ACHN (cell line): Measurements from ENCODE around the gene C1orf21.

ENCODE experiments used
- DNase-seq: peaks from one replicate; pipeline ENCODE4 v3.0.0-alpha.2; 2015
- in situ Hi-C: cut with HindIII; loops from 2 replicates; pipeline ENCODE4 v1.10.0; 2017; ENCODE audit warnings: low sequenced_read_pairs, low pct_ligation_motif_present, low pct_unique_long_range_greater_than_20kb

C1orf21 gene

GRCh38 chr1:184646178-184646701 lies 259.4 kb downstream of the C1orf21 start:
- in situ Hi-C loops = no loop called here
- DNase-seq = no peak

DNA sequence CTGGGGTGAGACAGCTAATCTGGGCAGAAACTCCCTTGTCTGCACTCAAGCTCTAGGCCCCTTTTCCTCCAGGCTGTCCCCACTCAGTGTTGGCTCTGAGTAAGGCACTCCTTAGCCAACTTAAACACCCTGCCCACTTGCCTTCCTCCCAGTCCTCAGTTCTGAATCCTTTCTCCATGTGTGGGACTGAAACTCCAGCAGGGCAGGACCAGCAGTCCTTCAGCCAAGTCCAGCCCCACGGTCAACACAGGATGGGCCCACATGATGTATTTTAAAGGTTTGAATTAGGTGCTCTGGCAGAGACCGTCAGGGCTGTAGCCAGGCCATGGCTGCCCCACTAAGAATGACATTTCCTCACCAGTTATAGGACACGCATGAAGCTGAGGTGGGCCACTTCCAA lies 260.0 kb downstream of the C1orf21 start:
- DNase-seq = no peak
- in situ Hi-C loops = no loop called here

DNA sequence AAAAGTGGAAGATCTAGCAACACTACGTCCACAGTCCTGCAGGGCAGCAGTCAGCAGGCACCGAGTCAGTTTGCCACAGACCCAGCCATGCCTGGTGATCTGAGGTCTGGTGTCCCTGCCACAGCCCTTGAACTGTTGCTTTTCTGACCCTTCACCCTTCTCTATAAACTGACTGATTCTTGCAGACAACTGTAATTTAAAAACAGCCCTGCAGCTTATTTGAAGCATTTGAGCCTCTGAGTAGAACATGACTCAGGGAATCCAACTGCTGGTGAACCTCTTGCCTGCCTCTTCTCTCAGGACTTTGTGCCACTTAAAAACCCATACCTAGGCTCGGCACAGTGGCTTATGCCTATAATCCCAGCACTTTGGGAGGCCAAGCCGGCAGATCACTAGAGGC lies 260.6 kb downstream of the C1orf21 start:
- no peak for DNase-seq
- in situ Hi-C loops = no loop called here

GRCh38 chr1:184648160-184648855 lies 261.5 kb downstream of the C1orf21 start:
- DNase-seq = no peak
- in situ Hi-C loops = no loop called here

GRCh38 chr1:184648856-184649201 lies 262.0 kb downstream of the C1orf21 start:
- in situ Hi-C loops = no loop called here
- no peak for DNase-seq

DNA sequence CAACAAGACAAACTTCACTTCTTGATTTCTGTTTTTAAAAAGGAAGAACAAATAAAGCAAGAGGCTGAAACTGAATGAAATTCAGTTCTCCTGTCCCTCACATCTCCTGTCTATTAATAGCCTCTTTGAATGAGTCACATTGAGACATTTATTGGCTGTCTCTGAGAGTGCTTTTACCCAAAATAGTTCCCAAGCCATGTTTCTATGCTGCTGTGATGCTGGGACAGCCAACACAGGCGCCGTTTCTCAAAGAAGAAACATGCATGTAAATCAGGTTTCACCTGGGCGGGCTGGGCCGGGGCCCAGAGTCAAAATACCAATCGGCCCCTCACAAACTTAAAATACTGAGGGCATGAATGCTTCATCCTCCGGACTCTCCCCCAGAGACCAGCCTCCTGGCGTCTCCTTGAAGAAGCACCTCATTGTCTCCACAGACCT lies 262.6 kb downstream of the C1orf21 start:
- no peak for DNase-seq
- in situ Hi-C loops = no loop called here

- in situ Hi-C loops = no loop called here
- DNase-seq = no peak
Observed at GRCh38 chr1:184650177-184650866, 263.5 kb downstream of the C1orf21 start.

DNA sequence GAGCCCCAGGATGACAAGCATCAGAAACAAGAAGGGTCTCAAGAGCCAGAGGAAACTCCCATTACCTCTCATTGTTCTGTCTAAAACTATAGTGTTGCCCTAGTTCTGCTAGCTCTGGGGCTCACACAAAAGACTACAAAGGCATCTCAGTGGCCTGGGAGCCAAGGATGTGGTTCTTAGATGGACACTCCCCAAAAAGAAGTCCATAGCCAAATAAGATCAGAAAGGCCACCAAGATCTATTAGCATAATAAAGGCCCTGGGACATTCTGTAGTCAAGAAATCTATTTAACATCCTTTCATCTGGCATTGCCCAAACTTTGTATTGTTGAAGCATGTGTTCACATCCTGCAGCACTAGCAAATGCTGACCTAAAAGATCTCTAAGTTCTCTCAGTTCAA lies 268.4 kb downstream of the C1orf21 start:
- in situ Hi-C loops = no loop called here

GRCh38 chr1:184656221-184656620 lies 269.4 kb downstream of the C1orf21 start:
- in situ Hi-C loops = no loop called here
- DNase-seq = no peak

More for the DNA sequence above, 268.4 kb downstream of the C1orf21 start:
- DNase-seq = no peak

DNA sequence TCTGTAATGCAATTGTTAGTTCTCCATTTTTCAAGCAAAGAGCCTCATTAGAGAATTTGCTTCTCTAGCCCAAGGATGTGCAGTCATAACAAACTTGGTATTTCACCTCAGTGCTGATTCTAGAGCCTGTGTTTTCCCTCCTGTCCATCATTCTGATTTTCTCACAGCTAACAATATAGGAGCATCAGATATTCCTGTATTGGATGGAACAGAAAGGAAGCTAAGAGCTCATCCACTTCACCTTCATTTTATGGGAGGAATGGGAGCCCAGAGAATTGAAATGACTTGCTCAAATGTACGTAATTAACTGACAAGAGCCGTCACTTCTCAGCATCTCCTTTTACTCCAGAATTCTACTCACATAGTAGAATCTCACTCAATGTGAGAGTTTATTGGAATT lies 271.2 kb downstream of the C1orf21 start:
- no peak for DNase-seq
- in situ Hi-C loops = no loop called here

DNA sequence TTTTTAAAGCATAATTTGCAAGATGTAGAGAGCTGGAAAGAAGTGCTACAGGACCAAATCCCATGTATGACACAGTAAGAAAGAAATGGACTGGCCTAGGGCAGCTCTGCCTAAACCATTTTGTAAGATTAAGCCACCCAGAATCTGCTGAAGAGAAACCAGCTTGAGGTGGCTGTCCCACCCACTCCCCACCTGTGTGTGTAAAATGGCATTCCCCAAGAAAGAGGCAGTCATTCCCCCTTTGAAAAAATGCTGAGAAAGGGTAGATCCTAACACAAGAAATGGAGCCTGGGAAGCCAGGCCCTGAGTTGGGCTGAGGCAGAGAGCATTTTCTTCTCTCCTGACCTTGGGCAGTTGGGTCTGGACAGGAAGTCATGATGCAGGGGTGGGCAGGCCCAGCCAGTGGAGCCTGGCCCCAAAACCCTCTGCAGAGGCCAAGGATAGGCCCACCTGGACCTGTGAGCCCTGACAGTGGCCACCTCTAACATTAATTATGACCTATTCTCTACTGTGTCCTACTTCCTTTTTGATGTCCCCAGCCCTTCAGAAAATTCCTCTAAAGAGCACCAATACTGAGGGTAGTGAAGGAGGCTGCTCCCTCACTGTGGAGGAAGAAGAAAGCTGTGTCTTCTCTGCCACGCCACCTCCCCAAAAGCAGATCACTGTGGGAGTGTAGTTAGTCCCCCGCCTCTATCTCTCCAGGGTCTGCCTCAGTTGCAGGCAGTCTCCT lies 273.8 kb downstream of the C1orf21 start:
- in situ Hi-C loops = no loop called here
- no peak for DNase-seq

DNA sequence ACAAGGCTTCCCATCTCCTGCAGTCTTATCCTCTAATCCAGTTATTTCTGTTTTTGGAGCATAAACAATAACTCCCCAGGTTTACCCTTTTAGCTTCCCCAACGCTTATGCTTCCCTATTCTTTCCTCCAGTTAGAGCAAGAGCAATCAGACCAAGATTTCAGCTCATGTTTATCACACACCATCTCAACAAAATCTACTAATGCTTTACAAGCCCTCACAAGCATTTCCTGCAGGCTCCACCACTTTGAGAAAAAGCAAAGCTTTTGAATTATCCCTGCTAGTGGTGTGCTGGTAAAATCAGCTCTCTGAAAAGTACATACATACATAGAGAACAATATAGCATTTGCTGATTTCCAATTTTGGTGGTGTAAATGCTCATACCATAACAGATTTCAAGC lies 275.0 kb downstream of the C1orf21 start:
- in situ Hi-C loops = no loop called here
- no peak for DNase-seq

- in situ Hi-C loops = no loop called here
- DNase-seq = peak; percentile 63
Observed at GRCh38 chr1:184664042-184664660, 277.3 kb downstream of the C1orf21 start.

DNA sequence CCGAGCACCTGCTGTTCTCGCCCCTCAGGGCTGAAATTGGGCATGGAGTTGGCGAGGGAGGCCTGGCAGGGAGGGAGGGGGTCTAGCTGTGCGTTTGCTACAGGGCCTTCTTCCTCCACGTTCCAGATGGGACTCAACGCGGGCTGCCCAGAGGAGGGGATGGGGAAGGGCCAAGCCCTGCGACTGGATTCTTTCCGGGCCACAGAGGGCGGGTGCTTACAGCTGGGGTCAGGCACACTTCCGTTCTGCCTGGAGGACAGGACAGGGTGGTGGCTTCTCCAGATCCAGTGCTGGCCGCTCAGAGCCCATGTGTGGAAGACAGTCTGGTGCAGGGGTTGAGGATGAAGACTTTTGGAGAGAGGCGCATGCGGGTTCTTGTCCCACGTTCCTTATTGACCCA lies 277.8 kb downstream of the C1orf21 start:
- in situ Hi-C loops = no loop called here
- no peak for DNase-seq

GRCh38 chr1:184665360-184665759 lies 278.5 kb downstream of the C1orf21 start:
- DNase-seq = no peak
- in situ Hi-C loops = no loop called here

- no peak for DNase-seq
- in situ Hi-C loops = no loop called here
Observed at GRCh38 chr1:184669391-184669790, 282.6 kb downstream of the C1orf21 start.

GRCh38 chr1:184672013-184672726 lies 285.3 kb downstream of the C1orf21 start:
- DNase-seq = no peak
- in situ Hi-C loops = no loop called here

GRCh38 chr1:184673305-184673704 lies 286.5 kb downstream of the C1orf21 start:
- DNase-seq = no peak
- in situ Hi-C loops = no loop called here
